ENCODE results near the gene DHRS3.

DHRS3 gene

DNA sequence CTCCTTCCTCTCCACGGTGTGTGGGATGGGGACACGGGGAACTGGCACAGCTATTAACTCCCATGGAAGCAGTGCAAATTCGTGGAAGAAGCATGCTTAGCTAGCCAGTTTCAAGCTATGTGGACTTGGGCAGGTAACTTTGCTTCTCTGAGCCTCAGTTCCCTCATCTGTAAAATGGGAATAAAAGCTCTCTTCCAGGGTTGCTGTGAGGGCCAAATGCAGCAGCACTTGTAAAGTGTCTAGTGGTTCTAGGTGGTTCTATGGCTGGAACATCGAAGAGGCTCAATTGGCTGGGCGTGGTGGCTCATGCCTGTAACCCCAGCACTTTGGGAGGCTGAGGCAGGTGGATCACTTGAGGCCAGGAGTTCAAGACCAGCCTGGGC is 43.3 kb downstream of the DHRS3 start:
- TF ChIP-seq POLR2AphosphoS5 (IDR thresholded peaks at IDR 0.05; ENCODE audit: low read depth, low read length) (no peak), SIN3A (IDR thresholded peaks at IDR 0.05; ENCODE audit: borderline replicate concordance, insufficient read depth, low read length) (no peak), TAF1 (IDR thresholded peaks at IDR 0.05; ENCODE audit: borderline replicate concordance, insufficient read depth, low read length) (no peak), FOXP2 (optimal IDR thresholded peaks at IDR 0.05; ENCODE audit: borderline replicate concordance, extremely low read depth, extremely low read length, insufficient read depth) (no peak)
- TF ChIP-seq, protein P1, sequence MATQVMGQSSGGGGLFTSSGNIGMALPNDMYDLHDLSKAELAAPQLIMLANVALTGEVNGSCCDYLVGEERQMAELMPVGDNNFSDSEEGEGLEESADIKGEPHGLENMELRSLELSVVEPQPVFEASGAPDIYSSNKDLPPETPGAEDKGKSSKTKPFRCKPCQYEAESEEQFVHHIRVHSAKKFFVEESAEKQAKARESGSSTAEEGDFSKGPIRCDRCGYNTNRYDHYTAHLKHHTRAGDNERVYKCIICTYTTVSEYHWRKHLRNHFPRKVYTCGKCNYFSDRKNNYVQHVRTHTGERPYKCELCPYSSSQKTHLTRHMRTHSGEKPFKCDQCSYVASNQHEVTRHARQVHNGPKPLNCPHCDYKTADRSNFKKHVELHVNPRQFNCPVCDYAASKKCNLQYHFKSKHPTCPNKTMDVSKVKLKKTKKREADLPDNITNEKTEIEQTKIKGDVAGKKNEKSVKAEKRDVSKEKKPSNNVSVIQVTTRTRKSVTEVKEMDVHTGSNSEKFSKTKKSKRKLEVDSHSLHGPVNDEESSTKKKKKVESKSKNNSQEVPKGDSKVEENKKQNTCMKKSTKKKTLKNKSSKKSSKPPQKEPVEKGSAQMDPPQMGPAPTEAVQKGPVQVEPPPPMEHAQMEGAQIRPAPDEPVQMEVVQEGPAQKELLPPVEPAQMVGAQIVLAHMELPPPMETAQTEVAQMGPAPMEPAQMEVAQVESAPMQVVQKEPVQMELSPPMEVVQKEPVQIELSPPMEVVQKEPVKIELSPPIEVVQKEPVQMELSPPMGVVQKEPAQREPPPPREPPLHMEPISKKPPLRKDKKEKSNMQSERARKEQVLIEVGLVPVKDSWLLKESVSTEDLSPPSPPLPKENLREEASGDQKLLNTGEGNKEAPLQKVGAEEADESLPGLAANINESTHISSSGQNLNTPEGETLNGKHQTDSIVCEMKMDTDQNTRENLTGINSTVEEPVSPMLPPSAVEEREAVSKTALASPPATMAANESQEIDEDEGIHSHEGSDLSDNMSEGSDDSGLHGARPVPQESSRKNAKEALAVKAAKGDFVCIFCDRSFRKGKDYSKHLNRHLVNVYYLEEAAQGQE (IDR thresholded peaks at IDR 0.05; ENCODE audit: insufficient read depth in 1 of 2, low read depth in 2 of 2, low read length in 2 of 2), result no peak

DNA sequence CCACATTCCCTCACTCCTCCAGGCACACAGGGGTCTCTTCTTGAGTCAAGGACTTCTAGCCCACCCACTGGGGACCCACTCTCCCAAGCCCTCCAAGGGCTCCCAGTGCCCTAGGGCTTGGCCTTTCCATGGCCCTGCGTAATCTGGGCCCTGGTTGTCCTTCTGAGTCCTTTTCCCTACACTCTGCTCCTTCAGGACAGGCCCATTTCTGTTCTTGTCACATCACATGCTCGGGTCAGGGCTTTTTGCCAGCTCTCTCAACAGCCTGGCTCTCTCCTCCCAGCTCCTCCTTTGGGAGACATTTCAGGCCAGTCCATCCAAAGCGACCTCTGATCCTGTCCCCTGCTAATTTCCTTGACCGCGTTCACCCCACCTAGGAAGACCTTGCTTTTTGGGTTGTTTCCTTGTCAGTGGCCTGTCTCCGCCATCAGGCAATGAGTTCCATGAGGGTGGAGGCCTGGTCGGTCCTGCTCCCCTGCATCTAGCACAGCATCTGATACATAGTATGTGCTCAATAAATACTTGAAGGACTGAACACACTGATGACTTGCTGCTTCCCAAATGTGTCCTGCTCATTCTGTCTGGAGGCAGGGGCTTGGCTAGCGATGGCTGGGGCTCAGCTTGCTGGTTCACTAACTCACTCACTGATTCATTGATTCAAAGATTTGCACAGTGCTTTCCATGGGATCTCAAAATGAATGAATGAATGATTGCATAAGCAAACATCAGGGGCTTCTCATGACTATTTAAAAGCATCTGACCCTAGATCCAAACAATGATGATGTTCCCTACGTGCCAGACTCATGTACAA is 44.8 kb downstream of the DHRS3 start:
- TF ChIP-seq SIN3A (IDR thresholded peaks at IDR 0.05; ENCODE audit: borderline replicate concordance, insufficient read depth, low read length) (no peak), TAF1 (IDR thresholded peaks at IDR 0.05; ENCODE audit: borderline replicate concordance, insufficient read depth, low read length) (no peak), POLR2AphosphoS5 (IDR thresholded peaks at IDR 0.05; ENCODE audit: low read depth, low read length) (no peak), FOXP2 (optimal IDR thresholded peaks at IDR 0.05; ENCODE audit: borderline replicate concordance, extremely low read depth, extremely low read length, insufficient read depth) (no peak)
- TF ChIP-seq, protein P1 (IDR thresholded peaks at IDR 0.05; ENCODE audit: insufficient read depth in 1 of 2, low read depth in 2 of 2, low read length in 2 of 2), result no peak

DNA sequence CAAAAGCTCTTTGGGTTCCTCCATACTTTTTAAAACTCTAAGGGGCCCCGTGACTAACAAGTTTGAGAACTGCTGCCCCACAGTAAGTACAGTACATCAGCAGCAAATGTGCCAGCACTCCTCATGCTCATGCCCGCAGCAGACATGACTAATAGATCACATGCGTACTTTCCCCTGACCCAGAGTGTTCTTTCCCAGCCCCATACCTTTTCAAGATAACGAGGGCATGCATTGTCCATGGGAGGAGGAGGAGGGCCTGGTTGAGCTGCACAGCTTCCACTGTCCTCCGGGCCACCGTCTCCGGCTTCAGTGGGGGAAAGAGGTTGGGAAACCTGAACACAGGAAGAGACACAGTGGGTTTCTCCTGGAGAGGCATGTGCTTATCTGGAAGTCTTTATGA is 45.5 kb downstream of the DHRS3 start:
- TF ChIP-seq POLR2AphosphoS5 (IDR thresholded peaks at IDR 0.05; ENCODE audit: low read depth, low read length) (no peak), TAF1 (IDR thresholded peaks at IDR 0.05; ENCODE audit: borderline replicate concordance, insufficient read depth, low read length) (no peak), FOXP2 (optimal IDR thresholded peaks at IDR 0.05; ENCODE audit: borderline replicate concordance, extremely low read depth, extremely low read length, insufficient read depth) (no peak), SIN3A (IDR thresholded peaks at IDR 0.05; ENCODE audit: borderline replicate concordance, insufficient read depth, low read length) (no peak)
- TF ChIP-seq, protein P1 (IDR thresholded peaks at IDR 0.05; ENCODE audit: insufficient read depth in 1 of 2, low read depth in 2 of 2, low read length in 2 of 2), result no peak

- TF ChIP-seq FOXP2 (optimal IDR thresholded peaks at IDR 0.05; ENCODE audit: borderline replicate concordance, extremely low read depth, extremely low read length, insufficient read depth) (no peak), POLR2AphosphoS5 (IDR thresholded peaks at IDR 0.05; ENCODE audit: low read depth, low read length) (no peak), SIN3A (IDR thresholded peaks at IDR 0.05; ENCODE audit: borderline replicate concordance, insufficient read depth, low read length) (no peak), TAF1 (IDR thresholded peaks at IDR 0.05; ENCODE audit: borderline replicate concordance, insufficient read depth, low read length) (no peak)
- TF ChIP-seq, protein P1 (IDR thresholded peaks at IDR 0.05; ENCODE audit: insufficient read depth in 1 of 2, low read depth in 2 of 2, low read length in 2 of 2), result no peak
Measured at GRCh38 chr1:12570291-12570690, 47.7 kb downstream of the DHRS3 start.
